Bronchial epithelial cell (primary cell): ENCODE results near the gene MAGI2. TPM values are rescaled to one million over a fixed set of nuclear protein-coding genes. Genes with fewer than 3 reads are reported as not detected.
A peak's percentile ranks its signal among the peaks of the same experiment; 100 is the strongest.

Source experiments
- DNase-seq: peaks from one replicate; pipeline ENCODE4 v3.0.0-alpha.2; 2010; ENCODE audit warnings: low read depth
- FAIRE-seq: peaks from 2 replicates; lab custom pipeline; 2011; peaks lifted over from hg19 to GRCh38; lab: Jason Lieb, UNC
- H3K27me3 ChIP-seq: 2 replicates; pipeline ENCODE4 v1.5.1; 2011; ENCODE audit warnings: low read length; ENCODE audit not compliant: control insufficient read depth, insufficient read depth
- H3K36me3 ChIP-seq: 2 replicates; pipeline ENCODE4 v1.5.1; 2011; ENCODE audit warnings: low read length; ENCODE audit not compliant: control insufficient read depth, insufficient read depth
- H3K4me3 ChIP-seq: 2 replicates; pipeline ENCODE4 v1.5.1; 2011; ENCODE audit warnings: mild to moderate bottlenecking, low read depth, low read length, control low read depth
- CTCF ChIP-seq: IDR thresholded peaks from 2 replicates; pipeline ENCODE4 v1.5.1; 2011; ENCODE audit warnings: mild to moderate bottlenecking, moderate library complexity, low read length, control low read depth, inconsistent platforms; ENCODE audit not compliant: insufficient read depth, severe bottlenecking
- total RNA-seq: library from RNA; depleted of rRNA; stranded (reverse); fragments of >200 nt; gene quantifications from 2 replicates; pipeline ENCODE4 v1.2.1, GENCODE V29; 2014

Gene MAGI2
- total RNA-seq, 1 donor from 2014 or later = 2.6 TPM

- no peaks in the 10 kb centered on the region for H3K36me3 ChIP-seq
- TF ChIP-seq CTCF = no peak
- peak; percentile 7 for DNase-seq
- no peak for FAIRE-seq
- H3K4me3 ChIP-seq = no peak overlapping the region
- H3K27me3 ChIP-seq = no peaks in the 10 kb centered on the region
These were observed 1302.2 kb downstream of the MAGI2 start for GRCh38 chr7:78151229-78151628.

- Histone ChIP-seq H3K27me3 (no peaks in the 10 kb centered on the region), H3K36me3 (no peaks in the 10 kb centered on the region), H3K4me3 (no peak overlapping the region)
- no peak for TF ChIP-seq CTCF
- DNase-seq (peak; percentile 32), FAIRE-seq (no peak)
These were observed 1303.7 kb downstream of the MAGI2 start for GRCh38 chr7:78149787-78150186.

GRCh38 chr7:78148166-78148894 lies 1305.1 kb downstream of the MAGI2 start:
- FAIRE-seq = no peak
- no peak for TF ChIP-seq CTCF
- peak; percentile 2 for DNase-seq
- Histone ChIP-seq H3K27me3 (no peaks in the 10 kb centered on the region), H3K36me3 (no peaks in the 10 kb centered on the region), H3K4me3 (no peak overlapping the region)

GRCh38 chr7:78146546-78146945 lies 1306.9 kb downstream of the MAGI2 start:
- FAIRE-seq (no peak), DNase-seq (no peak)
- Histone ChIP-seq H3K4me3 (no peak overlapping the region), H3K36me3 (no peaks in the 10 kb centered on the region), H3K27me3 (no peaks in the 10 kb centered on the region)
- TF ChIP-seq CTCF = no peak

- DNase-seq (no peak), FAIRE-seq (no peak)
- Histone ChIP-seq H3K36me3 (no peaks in the 10 kb centered on the region), H3K4me3 (no peak overlapping the region), H3K27me3 (no peaks in the 10 kb centered on the region)
- no peak for TF ChIP-seq CTCF
These were observed 1309.8 kb downstream of the MAGI2 start for GRCh38 chr7:78143661-78144060.
